ENCODE results near the gene USP35. TPM values are rescaled to one million over a fixed set of nuclear protein-coding genes. Genes with fewer than 3 reads are reported as not detected.

The USP35 gene
- total and polyA plus RNA-seq, 7 donors: 1.3 to 7.1 (median 3.3) TPM

DNA sequence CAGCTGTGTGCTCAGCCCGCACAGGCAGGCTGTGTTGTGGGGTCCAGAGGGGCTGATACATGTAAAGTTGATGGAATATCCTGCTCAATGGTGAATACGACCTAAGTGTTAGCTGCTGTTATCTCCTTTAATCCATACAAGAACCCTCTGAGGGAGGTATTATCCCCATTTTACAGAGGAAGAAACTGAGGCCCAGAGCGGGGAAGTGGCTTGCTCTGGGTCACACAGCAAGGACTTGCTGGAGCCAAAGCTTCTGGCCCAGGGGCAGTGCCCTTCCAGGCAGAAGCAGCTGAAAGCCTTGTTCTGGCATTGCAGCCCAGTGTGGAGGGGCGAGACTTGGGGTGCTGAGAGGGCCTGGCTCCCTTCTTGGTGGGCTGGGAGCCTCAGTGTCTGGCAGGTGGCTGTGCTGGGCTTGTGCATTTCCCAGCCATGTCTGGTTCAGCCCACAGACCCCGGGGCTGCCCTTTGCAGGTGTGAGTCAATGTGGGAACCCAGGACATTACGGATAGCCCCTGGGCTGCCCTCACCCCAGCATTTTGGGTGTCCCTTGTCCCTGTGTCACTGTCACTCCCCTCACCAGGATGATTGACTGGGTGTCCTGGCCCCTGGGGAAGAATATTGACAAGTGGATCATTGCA lies 10.4 kb downstream of the USP35 start:
- Histone ChIP-seq H3K9me3 (no peaks in the 10 kb centered on the region), H3K27me3 (ENCODE audit: insufficient read depth in 3 of 3, low read length in 2 of 3) (no peaks in the 10 kb centered on the region), H3K4me1 (no peaks in the 10 kb centered on the region), H3K4me3 (no peak overlapping the region), H3K27ac (no peak overlapping the region), H3K36me3 (ENCODE audit: insufficient read depth in 1 of 2, low read depth in 1 of 2) (peaks cover 0 to 21% of the 10 kb centered on the region in 2 donors)
- DNase-seq: no peak
- ATAC-seq: no peak
- WGBS, 3 donors: 90 to 99% (median 94%) methylated on average over 6 of the region's 6 CpGs
- intact Hi-C loops (cut with DNase I): no loop called here
- TF ChIP-seq, protein P1, sequence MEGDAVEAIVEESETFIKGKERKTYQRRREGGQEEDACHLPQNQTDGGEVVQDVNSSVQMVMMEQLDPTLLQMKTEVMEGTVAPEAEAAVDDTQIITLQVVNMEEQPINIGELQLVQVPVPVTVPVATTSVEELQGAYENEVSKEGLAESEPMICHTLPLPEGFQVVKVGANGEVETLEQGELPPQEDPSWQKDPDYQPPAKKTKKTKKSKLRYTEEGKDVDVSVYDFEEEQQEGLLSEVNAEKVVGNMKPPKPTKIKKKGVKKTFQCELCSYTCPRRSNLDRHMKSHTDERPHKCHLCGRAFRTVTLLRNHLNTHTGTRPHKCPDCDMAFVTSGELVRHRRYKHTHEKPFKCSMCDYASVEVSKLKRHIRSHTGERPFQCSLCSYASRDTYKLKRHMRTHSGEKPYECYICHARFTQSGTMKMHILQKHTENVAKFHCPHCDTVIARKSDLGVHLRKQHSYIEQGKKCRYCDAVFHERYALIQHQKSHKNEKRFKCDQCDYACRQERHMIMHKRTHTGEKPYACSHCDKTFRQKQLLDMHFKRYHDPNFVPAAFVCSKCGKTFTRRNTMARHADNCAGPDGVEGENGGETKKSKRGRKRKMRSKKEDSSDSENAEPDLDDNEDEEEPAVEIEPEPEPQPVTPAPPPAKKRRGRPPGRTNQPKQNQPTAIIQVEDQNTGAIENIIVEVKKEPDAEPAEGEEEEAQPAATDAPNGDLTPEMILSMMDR (IDR thresholded peaks at IDR 0.05): no peak

DNA sequence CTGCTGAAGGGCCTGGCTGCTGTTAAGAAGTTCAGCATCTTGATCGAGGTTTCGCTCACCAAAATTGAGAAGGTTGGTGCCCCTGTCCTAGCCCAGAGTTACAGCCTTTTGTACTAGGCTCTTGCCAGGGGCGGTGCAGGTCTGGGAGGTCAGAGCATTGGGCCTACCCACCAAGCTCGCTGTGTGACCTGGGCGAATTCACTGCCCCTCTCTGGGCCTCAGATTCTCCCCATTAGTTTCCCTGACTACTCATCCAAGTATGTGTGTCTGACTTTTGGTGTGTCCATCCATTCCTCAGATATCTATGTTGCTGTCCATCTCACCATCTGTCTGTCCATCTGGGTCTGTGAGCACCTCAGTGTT lies 10.9 kb downstream of the USP35 start:
- intact Hi-C loops (cut with DNase I): no loop called here
- no peak for ATAC-seq
- no peak overlapping the region for H3K27ac ChIP-seq
- TF ChIP-seq, protein P1 (IDR thresholded peaks at IDR 0.05): no peak
- no peaks in the 10 kb centered on the region for H3K27me3 ChIP-seq (ENCODE audit: insufficient read depth in 3 of 3, low read length in 2 of 3)
- 98 to 99% (median 99%) methylated on average over 5 of the region's 5 CpGs for WGBS, 3 donors
- H3K36me3 ChIP-seq (ENCODE audit: insufficient read depth in 1 of 2, low read depth in 1 of 2): peaks cover 0 to 21% of the 10 kb centered on the region in 2 donors
- DNase-seq: no peak
- H3K4me1 ChIP-seq: no peaks in the 10 kb centered on the region
- no peak overlapping the region for H3K4me3 ChIP-seq
- H3K9me3 ChIP-seq: no peaks in the 10 kb centered on the region

DNA sequence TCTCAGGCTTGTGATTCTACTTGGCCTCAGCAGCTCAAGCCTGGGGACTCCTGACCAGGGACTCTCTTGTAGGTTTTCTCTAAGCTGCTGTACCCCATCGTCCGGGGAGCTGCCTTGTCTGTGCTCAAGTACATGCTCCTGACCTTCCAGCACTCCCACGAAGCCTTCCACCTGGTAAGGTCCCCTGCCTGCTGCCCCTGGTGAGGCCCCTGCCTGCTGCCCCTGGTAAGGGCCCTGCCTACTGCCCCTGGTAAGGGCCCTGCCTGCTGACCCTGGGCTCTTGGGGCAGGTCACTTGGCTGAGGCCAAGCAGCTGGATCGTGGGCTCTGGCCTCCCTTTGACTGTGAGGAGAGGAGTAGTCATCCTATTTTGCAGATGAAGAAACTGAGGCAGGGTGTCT lies 11.3 kb downstream of the USP35 start:
- no peak overlapping the region for H3K4me3 ChIP-seq
- 93 to 96% (median 94%) methylated on average over 4 of the region's 4 CpGs for WGBS, 3 donors
- intact Hi-C loops (cut with DNase I): no loop called here
- TF ChIP-seq, protein P1 (IDR thresholded peaks at IDR 0.05): no peak
- H3K27me3 ChIP-seq (ENCODE audit: insufficient read depth in 3 of 3, low read length in 2 of 3): no peaks in the 10 kb centered on the region
- H3K4me1 ChIP-seq: no peaks in the 10 kb centered on the region
- no peaks in the 10 kb centered on the region for H3K9me3 ChIP-seq
- H3K36me3 ChIP-seq (ENCODE audit: insufficient read depth in 1 of 2, low read depth in 1 of 2): peaks cover 0 to 21% of the 10 kb centered on the region in 2 donors
- DNase-seq: no peak
- ATAC-seq: no peak
- no peak overlapping the region for H3K27ac ChIP-seq

DNA sequence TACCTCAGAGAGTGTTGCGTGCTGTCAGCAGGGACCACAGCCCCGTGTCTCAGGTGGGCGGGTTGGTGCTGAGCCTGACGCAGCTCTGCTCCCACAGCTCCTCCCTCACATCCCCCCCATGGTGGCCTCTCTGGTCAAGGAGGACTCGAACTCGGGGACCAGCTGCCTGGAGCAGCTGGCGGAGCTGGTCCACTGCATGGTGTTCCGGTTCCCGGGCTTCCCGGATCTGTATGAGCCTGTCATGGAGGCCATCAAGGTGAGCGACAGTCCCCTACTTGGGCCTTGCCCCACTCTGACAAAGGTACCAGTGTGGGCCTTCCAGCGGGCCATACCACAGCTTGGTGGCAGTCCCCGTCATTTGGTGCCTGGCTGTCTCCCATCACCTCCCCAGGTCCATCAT lies 11.8 kb downstream of the USP35 start:
- no peak for DNase-seq
- 92 to 96% (median 95%) methylated on average over 13 of the region's 13 CpGs for WGBS, 3 donors
- peaks cover 0 to 22% of the 10 kb centered on the region in 2 donors for H3K36me3 ChIP-seq (ENCODE audit: insufficient read depth in 1 of 2, low read depth in 1 of 2)
- H3K27ac ChIP-seq: no peak overlapping the region
- no peak overlapping the region for H3K4me3 ChIP-seq
- H3K9me3 ChIP-seq: no peaks in the 10 kb centered on the region
- TF ChIP-seq, protein P1 (IDR thresholded peaks at IDR 0.05): no peak
- no peak for ATAC-seq
- no peaks in the 10 kb centered on the region for H3K4me1 ChIP-seq
- intact Hi-C loops (cut with DNase I): no loop called here
- H3K27me3 ChIP-seq (ENCODE audit: insufficient read depth in 3 of 3, low read length in 2 of 3): no peaks in the 10 kb centered on the region
